Mucosa of stomach (tissue), 1 donor: ENCODE measurements around the gene PTPRH.
A peak's percentile ranks its signal among the peaks of the same experiment; 100 is the strongest.
"Not testable (repeated sequence)": the region's sequence is repeated elsewhere in the genome, so short reads cannot be mapped to it uniquely, and the experiment has no call there.

Experiments used
- H3K27me3 ChIP-seq: one replicate; pipeline ENCODE4 v1.7.0; 2013; ENCODE audit warnings: mild to moderate bottlenecking, low read length; ENCODE audit not compliant: control insufficient read depth, insufficient read depth
- H3K36me3 ChIP-seq: one replicate; pipeline ENCODE4 v1.7.0; 2013; ENCODE audit warnings: low read length; ENCODE audit not compliant: control insufficient read depth, insufficient read depth
- H3K4me1 ChIP-seq: one replicate; pipeline ENCODE4 v1.7.0; 2013; ENCODE audit warnings: mild to moderate bottlenecking, low read length; ENCODE audit not compliant: control insufficient read depth, insufficient read depth
- H3K4me3 ChIP-seq: one replicate; pipeline ENCODE4 v1.7.0; 2013; ENCODE audit warnings: low read length
- H3K9ac ChIP-seq: one replicate; pipeline ENCODE4 v1.7.0; 2013; ENCODE audit warnings: mild to moderate bottlenecking, low read length, moderate library complexity
- H3K9me3 ChIP-seq: one replicate; pipeline ENCODE4 v1.7.0; 2013; ENCODE audit warnings: mild to moderate bottlenecking, low read length, moderate library complexity; ENCODE audit not compliant: control insufficient read depth
- donor health status: Pancreatic carcinoma.

The PTPRH gene

DNA sequence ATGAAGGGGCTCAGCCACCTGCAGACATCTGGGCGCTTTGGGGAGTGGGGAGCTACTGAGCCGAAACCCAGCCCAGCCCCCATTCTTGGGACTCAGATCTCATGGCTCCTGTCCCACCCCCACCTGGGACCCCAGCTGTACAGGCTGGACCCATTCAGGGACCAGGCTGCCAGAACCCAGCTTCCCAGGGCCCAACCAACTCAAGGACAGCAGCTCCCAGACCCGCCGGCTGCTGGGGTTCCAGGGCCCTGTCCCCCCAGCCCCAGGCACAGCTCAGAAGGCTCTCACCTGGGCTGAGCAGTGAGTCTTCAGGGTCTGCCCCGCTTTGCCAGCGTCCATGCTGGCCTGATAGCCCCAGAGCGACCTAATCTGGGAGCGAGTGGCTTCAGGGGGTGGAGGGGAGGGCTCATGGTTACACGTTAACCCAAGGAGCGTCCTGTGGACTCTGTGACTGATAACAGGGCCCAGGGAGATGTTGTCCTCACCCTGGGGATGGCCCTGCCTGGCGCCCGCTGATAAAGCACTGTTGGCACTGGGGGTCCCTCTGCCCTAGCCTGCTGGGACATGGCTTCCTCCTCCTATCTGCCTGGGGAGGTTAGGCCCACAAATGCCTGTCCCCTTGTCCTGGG lies 19.2 kb upstream of the PTPRH start, which contains the start of gene TMEM86B:
TMEM86B (minus strand) TSS at position 361 of the 629 bp plus-strand sequence; CDS start at position 339, 22 bp downstream.
- Histone ChIP-seq H3K4me3 (no peak within 1 kb of the TSS), H3K9ac (peak within 1 kb of the TSS; percentile 15), H3K27me3 (no peaks in the 10 kb centered on the region), H3K9me3 (no peaks in the 10 kb centered on the region), H3K36me3 (peaks cover 18% of the 10 kb centered on the region), H3K4me1 (peaks cover 19% of the 10 kb centered on the region)

DNA sequence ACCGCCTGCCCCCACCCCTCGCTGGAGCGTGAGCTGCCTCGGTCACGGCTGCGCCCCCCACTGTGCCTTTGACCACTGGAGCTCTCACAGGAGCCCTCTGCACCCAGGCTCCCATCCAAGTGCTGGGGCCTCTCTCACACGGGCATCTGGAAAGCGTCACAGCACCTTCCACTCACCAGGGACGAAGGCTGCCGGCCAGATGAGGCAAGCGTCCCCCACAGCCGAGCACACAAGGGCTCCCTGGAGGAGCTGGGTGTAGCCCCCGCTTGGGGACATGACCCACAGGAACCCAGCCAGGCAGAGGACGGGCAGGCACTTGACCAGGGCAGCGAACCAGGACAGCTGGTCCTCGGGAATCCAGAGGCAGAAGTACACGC lies 18.7 kb upstream of the PTPRH start:
- H3K4me3 ChIP-seq = no peak overlapping the region
- H3K36me3 ChIP-seq = peaks cover 18% of the 10 kb centered on the region
- no peaks in the 10 kb centered on the region for H3K27me3 ChIP-seq
- no peak overlapping the region for H3K9ac ChIP-seq
- no peaks in the 10 kb centered on the region for H3K9me3 ChIP-seq
- H3K4me1 ChIP-seq = peaks cover 19% of the 10 kb centered on the region

DNA sequence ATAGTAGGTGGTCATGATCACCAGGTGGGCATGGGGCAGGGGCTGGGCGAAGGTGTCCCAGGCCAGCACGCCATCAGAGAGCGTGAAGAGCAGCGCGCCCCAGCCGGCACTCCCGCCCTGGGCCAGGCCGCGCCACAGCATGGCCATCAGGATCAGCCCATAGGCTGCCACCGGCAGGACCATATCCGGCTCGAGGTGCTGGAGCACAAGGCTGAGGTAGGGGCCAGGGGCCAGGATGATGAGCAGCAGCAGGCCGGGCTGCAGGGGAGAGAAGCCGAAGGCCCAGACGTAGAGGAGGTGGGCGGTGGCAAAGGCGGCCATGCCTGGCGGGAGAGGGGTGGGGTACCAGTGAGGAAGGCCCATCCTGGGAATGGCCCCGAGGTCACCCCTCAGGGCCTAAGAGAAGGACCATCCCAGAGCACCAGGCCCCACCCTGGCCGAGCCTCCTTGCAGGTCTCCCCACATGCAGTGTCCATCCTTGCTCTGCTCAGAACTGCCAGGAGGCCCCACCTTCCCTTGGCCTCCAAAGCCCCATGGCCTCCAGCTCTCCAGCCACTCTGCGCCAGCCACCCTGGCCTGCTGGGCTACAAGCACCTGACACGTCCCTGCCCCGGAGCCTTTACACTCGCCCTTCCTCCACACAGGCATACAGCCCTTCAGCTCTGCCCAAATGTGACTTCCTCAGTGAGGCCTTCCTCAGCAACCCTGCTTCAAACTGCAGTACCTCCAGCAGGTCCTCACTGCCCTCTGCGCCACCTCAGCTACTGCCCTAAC lies 18.1 kb upstream of the PTPRH start:
- Histone ChIP-seq H3K27me3 (no peaks in the 10 kb centered on the region), H3K4me3 (no peak overlapping the region), H3K9ac (no peak overlapping the region), H3K36me3 (peaks cover 18% of the 10 kb centered on the region), H3K9me3 (no peaks in the 10 kb centered on the region), H3K4me1 (peaks cover 19% of the 10 kb centered on the region)

DNA sequence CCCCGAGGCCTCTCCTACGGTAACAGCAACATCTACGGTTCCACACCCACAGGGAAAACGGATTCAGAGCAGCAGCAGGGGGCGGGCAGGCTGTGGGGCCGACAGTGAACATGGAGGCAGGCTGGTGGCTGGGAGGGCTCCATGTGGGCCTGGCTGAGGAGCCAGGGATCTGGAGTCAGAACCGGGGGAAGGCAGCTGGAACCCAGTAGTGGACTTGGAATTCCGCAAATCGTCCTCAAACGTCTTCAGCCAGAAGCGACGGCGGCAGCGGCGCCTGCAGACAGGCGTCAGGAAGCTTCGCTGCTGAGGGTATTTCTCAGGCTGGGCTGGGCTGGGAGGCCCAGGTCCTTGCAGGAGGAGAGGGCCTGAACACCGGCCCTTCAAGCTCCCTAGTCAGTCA lies 17.5 kb upstream of the PTPRH start:
- H3K27me3 ChIP-seq = no peaks in the 10 kb centered on the region
- no peaks in the 10 kb centered on the region for H3K9me3 ChIP-seq
- H3K36me3 ChIP-seq = peaks cover 18% of the 10 kb centered on the region
- H3K4me3 ChIP-seq = no peak overlapping the region
- peaks cover 19% of the 10 kb centered on the region for H3K4me1 ChIP-seq
- H3K9ac ChIP-seq = no peak overlapping the region

DNA sequence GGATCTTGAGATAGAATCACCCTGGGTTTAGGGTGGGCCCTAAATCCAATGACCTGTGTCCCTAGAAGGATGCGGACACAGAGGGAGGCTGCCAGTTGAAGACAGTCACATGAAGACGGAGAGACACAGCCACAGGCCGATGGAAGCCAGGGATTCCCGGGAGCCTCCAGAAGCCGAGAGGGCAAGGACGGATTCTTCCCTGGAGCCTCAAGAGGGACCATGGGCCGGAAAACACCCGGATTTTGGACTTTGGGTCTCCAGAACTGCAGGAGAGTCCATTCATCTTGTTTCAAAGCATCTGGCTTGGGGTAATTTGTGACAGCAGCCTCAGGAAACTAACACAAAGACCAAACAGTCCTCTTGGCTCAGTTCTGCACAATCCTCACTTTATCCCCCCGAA lies 17.0 kb upstream of the PTPRH start:
- Histone ChIP-seq H3K4me1 (peaks cover 19% of the 10 kb centered on the region), H3K27me3 (no peaks in the 10 kb centered on the region), H3K36me3 (peaks cover 13% of the 10 kb centered on the region), H3K4me3 (no peak overlapping the region), H3K9me3 (no peaks in the 10 kb centered on the region), H3K9ac (no peak overlapping the region)

DNA sequence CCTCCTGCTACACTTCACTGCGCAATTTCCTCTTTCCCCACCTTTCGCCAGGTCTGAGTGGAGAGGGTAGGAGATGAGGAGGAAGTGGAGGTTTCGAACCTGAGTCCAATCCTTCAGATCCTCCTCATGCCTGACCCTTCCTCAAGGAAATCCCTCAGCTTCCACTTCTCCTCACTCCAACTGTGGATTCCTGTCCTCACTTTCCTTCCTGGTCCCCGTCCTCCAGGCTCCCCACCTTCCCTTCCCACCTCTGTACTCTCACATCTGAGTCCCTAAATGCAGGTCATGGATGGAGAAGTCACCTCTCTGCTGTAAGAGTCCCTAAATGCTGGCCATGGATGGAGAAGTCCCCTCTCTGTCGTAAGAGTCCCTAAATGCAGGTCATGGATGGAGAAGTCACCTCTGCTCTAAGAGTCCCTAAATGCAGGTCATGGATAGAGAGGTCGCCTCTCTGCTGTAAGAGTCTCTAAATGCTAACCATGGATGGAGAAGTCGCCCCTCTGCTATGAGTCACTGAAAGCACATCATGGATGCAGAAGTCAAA lies 16.2 kb upstream of the PTPRH start:
- H3K9ac ChIP-seq = no peak overlapping the region
- peaks cover 10% of the 10 kb centered on the region for H3K36me3 ChIP-seq
- H3K4me1 ChIP-seq = peaks cover 19% of the 10 kb centered on the region

DNA sequence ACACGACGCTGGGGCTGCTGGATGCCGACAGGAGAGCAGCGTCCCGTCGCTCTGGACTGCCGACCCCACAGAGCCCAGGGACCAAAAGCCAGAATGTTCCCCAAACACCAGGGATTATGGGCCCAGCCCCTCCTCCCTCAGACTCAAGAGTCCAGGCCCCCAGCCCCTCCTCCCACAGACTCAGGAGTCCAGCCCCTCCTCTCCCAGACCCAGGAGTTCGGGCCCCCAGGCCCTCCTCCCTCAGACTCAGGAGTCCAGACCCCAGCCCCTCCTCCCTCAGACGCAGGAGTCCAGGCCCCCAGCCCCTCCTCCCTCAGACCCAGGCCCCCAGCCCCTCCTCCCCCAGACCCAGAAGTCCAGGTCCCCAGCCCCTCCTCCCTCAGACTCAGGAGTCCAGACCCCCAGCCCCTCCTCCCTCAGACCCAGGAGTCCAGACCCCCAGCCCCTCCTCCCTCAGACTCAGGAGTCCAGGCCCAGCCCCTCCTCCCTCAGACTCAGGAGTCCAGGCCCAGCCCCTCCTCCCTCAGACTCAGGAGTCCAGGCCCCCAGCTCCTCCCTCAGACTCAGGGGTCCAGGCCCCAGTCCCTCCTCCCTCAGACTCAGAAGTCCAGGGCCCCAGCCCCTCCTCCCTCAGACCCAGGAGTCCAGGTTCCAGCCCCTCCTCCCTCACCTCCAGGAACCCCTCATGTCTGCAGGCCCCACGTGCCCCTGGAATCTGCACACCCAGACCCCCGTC lies 15.5 kb upstream of the PTPRH start:
- not testable (repeated sequence) for H3K4me3 ChIP-seq, H3K9ac ChIP-seq, H3K27me3 ChIP-seq, H3K36me3 ChIP-seq, H3K9me3 ChIP-seq
- H3K4me1 ChIP-seq = peaks cover 19% of the 10 kb centered on the region

More for the DNA sequence above, 16.2 kb upstream of the PTPRH start:
- no peaks in the 10 kb centered on the region for H3K9me3 ChIP-seq
- no peaks in the 10 kb centered on the region for H3K27me3 ChIP-seq
- H3K4me3 ChIP-seq = no peak overlapping the region

DNA sequence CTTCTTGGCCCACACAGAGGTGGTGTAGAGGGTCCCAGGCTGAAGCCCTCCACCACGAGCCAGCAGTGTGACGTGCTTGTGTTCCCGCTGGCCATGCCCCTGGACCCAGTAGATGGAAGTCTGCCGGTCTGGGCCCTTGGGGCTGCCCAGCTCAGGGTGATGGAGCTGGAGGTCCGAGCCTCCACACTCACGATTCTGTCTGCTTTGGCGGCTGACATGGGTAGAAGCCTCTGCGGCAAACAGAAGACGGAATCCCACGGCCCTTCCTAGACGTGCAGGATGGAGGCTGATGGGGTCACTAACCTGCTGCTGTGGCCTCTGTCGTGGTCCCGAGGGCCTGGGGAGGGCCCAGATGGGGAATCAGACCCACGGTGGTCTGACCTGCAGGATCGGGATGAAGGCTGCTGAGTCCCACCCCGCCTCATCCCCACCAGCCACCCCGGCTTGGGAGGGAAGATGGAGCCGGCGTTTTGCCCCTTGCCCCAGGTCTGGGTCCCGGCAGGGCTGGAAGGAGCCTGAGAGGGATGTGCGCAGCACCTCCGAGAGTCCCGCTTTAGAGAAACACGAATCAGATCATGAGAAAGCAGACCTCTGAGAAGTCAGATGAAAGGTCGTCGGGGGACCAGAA lies 14.9 kb upstream of the PTPRH start:
- no peak overlapping the region for H3K9ac ChIP-seq
- H3K27me3 ChIP-seq = no peaks in the 10 kb centered on the region
- no peak overlapping the region for H3K4me3 ChIP-seq
- H3K4me1 ChIP-seq = peaks cover 14% of the 10 kb centered on the region
- no peaks in the 10 kb centered on the region for H3K9me3 ChIP-seq
- peaks cover 10% of the 10 kb centered on the region for H3K36me3 ChIP-seq

DNA sequence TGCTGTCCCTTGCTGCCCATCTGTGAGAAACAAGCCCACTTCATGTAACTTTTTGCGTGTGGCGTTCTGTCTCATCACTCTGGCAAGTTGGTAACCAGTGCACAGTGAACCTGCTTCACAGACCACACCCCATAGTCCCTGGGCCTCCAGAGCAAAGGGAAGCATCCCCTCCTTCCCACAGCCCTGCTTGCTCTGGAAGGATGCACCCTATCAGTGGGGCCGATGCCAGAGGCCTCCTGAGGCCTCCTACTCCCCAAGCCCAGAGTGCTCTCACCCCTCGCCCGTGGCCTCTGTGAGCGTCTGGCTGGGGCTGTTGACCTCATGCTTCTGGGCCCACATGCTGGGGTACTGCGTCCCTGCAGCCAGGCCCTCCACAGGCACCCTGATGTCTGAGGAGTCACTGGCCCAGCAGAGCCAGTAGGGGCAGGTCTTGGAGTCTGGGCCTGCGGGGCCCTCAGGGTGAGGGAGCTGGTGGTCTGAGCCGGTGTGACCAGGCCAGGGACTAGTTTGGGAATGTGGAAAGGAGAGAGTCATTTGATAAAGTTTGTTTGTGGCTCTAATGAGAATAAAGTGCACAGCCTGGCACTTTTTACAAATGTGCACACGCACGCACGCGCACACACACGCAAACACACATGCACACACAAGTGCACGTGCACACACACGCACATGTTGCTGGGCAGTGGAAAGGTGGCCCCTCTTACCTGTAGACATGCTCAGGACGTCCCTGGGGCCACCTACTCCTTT lies 14.2 kb upstream of the PTPRH start:
- Histone ChIP-seq H3K4me3 (no peak overlapping the region), H3K36me3 (peaks cover 10% of the 10 kb centered on the region), H3K9ac (no peak overlapping the region), H3K4me1 (peaks cover 9% of the 10 kb centered on the region), H3K27me3 (no peaks in the 10 kb centered on the region), H3K9me3 (no peaks in the 10 kb centered on the region)

DNA sequence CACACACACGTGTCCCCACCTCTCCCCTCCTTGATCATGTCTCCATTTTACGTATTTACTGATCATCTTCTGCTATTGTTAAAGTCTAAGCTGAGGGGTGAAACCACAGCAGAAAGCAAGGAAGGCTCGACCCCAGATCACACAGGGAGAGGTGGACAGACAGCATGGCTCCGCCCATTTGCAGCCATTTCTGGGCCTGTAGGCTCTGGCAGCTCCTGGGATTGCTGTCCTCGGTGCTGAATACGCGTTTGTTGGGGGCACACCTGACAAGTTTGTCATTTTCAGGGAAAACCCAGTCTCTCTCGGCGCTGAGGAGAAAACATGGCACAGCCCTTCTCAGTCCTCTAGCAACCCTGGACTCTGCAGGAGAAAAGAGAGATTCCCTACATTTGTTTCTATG lies 11.2 kb upstream of the PTPRH start:
- peaks cover 1% of the 10 kb centered on the region for H3K36me3 ChIP-seq
- no peaks in the 10 kb centered on the region for H3K27me3 ChIP-seq
- H3K9me3 ChIP-seq = no peaks in the 10 kb centered on the region
- no peak overlapping the region for H3K9ac ChIP-seq
- no peak overlapping the region for H3K4me3 ChIP-seq
- H3K4me1 ChIP-seq = peaks cover 3% of the 10 kb centered on the region

DNA sequence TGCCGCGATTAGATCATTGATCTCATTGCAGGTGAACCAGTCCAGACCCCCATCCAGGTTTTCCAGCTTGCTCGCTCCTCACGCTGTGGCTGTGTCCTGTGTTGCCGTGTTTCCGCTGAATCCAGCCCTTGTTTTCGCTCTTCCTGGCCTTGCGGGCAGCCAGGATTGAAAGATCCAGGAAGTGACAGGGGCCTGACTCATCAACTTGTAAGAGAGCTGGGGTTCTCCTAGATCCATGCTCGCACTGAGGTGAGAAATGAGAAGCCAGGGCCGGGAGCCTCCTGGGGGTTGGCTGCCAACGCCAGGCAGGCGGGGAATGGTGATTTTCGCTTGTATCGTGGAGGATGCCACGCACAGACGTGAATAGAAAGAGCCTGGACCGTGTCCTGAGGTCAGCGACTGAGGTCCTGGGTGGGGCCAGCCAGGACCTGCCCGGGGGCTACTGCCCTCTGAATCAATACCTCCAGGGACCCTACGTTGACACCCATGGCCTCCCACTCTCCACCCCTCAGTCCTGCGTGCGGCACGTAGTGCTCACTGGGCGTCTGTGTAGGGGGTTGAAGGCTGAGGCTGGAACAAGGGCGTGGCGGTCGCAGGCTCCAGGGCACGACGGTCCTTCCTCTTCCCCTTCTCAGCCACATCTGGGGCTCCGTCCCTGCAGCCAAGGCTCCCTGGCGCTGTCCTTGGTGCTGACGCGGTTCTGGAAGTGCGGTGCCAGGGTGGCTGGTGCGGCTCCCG lies 7.3 kb upstream of the PTPRH start:
- Histone ChIP-seq H3K9me3 (no peaks in the 10 kb centered on the region), H3K27me3 (no peaks in the 10 kb centered on the region), H3K36me3 (no peaks in the 10 kb centered on the region), H3K4me3 (peak overlapping the region; percentile 58), H3K9ac (peak overlapping the region; percentile 70), H3K4me1 (peaks cover 3% of the 10 kb centered on the region)
